HPDE6-E6E7 (cell line): Measurements from ENCODE around the gene TMEM154.

Source experiments
- DNase-seq: peaks from one replicate; pipeline ENCODE4 v3.0.0; 2011; ENCODE audit warnings: missing footprints; ENCODE audit errors: extremely low spot score

TMEM154 gene, protein sequence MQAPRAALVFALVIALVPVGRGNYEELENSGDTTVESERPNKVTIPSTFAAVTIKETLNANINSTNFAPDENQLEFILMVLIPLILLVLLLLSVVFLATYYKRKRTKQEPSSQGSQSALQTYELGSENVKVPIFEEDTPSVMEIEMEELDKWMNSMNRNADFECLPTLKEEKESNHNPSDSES

GRCh38 chr4:152679414-152680281 is at the start of gene TMEM154:
TSS of gene TMEM154 (minus strand) at chr4:152679997. CDS start at chr4:152679933, 64 bp downstream.
- peak; percentile 77 for DNase-seq

- peak; percentile 46 for DNase-seq
Observed at GRCh38 chr4:152729466-152729865, 49.7 kb upstream of the TMEM154 start.

DNA sequence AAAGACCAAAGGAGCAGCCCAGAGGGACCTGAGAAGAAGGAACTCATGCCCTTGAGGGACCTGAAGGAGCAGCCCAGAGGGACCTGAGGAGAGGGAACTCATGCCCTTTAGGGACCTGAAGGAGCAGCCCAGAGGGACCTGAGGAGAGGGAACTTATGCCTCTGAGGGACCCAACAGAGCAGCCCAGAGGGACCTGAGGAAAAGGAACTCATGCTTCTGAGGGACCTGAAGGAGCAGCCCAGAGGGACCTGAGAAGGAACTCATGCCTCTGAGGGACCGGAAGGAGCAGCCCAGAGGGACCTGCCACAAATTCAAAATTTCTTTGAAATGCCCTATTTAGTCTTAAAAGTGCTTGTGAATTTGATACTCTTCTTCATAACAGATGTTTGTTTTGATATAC is 48.5 kb upstream of the TMEM154 start:
- no peak for DNase-seq

DNA sequence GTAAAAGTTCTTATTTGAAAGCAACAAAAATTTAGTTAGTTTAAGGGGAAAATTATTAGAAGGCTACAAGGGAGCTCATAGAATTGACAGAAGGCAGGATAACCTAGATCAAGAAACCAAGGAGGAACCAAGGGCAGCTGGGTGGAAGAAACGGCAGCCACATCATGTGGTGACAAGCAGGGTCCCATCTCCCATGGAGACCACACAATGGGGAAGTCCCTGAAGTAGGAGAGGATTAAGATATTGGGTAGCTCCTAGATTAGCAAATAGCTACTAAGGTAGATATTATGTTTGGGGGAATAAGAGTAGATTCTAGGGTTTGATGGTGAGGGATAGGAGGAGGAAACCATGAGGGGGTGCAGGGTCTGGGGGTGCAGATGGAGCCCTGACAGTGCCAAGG is 48.0 kb upstream of the TMEM154 start:
- no peak for DNase-seq

- DNase-seq: no peak
Observed at GRCh38 chr4:152724494-152724893, 44.7 kb upstream of the TMEM154 start.

GRCh38 chr4:152723236-152723635 is 43.4 kb upstream of the TMEM154 start:
- no peak for DNase-seq

- DNase-seq: no peak
Observed at GRCh38 chr4:152719801-152720556, 40.2 kb upstream of the TMEM154 start.

DNA sequence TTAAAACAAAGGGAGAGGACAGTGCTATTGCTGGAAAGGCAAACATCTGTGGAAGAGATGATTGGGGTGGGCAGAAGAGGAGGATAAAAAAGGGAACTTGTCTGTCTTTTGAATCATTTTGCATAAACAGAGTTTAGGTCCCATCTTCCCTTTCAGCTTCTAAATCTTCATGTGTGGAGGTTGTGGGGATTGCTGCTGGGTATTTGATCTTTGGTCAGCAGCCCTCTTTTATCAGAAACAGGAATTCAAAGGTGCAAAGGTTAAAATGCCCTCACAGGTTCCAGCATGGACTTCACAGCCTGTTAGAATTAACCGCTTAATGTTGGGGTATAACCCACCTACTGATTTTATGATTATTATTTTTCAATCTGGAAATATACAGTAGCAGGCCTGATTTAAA is 39.5 kb upstream of the TMEM154 start:
- no peak for DNase-seq

- no peak for DNase-seq
Observed at GRCh38 chr4:152715076-152715475, 35.3 kb upstream of the TMEM154 start.

- DNase-seq: no peak
Observed at GRCh38 chr4:152713951-152714705, 34.3 kb upstream of the TMEM154 start.

DNA sequence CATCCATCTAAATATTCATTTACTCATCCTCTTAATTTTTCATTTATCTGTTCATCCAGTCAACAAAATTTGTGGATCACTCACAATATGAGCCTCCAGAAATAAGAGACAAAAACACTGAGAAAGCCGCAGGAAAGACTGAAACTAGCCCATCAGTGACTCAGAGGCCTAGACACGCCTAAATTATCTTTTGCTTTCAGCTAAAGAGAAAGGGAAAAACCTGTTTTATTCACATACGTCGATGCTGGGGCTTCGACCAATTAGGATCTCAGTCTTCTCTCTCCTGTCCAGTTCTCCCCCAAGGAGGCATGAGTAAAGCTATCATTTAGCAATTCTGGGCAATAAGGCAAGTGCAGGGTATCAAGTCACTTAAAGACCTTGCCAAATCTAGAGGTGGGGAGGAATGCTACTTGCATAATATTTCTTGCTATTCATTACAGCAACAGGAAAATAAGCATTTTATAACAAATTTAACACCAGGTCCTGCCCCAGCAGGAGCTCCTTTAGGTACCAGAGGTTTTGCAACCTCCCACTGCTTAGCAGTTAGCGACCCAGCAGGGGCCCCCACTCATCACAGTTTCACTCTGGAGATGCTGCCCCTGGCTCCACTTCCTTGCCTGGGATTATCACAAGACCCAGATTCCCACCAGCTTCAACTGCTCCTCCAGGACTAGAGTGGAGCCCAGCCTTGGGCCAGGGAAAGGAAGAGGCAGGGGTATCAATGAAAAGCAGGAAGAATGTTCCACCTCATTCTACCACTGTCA is 30.1 kb upstream of the TMEM154 start:
- DNase-seq: peak; percentile 94

- DNase-seq: no peak
Observed at GRCh38 chr4:152708796-152709195, 29.0 kb upstream of the TMEM154 start.

DNA sequence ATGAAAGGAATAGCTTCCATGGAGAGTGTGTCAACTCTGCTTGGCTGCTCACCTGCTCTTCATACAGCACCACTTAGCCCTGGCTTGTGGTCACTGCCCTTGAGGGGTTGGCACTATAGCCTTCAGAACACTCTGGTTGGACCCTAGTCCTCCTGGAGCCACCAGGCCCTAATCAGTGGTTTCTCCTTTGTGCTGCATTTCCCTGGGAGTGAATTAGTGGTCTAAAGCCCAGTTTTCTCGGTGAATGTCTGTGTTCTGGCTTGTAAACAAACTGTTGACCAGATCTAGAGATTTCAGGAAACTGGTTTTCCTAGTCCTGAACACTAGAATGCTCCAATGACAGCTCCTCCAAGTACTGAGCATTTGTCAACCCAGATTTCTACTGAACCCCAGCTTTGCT is 28.6 kb upstream of the TMEM154 start:
- no peak for DNase-seq

GRCh38 chr4:152707632-152708031 is 27.8 kb upstream of the TMEM154 start:
- DNase-seq: no peak

GRCh38 chr4:152705903-152706302 is 26.1 kb upstream of the TMEM154 start:
- DNase-seq: no peak

DNA sequence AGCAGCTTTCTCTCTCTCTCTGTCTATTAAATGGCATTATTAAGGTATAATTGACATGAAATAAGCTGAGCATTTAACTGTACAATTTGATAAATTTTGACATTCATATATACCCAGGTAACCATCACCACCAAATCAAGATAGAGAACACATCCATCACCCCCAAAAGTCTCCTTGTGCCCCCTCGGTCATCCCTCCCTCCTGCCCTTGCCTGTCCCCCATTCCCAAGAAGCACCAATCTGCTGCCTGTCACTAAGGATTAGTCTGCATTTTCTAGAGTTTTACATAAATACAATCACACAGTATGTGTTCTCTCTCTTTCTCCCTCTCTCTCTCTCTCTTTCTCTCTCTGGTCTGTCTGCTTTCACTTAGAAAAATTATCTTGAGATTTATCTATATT is 25.0 kb upstream of the TMEM154 start:
- DNase-seq: no peak

DNA sequence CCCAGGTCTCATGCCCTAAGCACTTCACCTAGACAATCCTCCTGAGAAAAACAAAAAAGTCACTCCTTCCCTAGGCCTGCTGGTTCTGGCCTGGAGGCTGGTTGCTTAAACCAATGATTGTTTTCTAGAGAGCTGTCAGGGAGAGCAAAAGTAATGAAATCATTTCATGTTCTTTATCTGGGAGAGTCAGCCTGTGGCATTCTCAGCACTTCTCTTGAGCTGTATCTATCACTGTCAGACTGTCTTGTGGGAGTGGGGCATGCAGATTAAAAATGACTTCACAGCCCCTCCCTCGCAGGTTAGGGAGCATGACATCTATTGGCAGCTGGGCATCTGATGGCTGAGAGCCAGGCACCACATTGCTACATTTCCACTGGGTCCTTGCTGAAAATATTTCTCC is 20.4 kb upstream of the TMEM154 start:
- DNase-seq: no peak

- DNase-seq: no peak
Observed at GRCh38 chr4:152699313-152699712, 19.5 kb upstream of the TMEM154 start.

DNA sequence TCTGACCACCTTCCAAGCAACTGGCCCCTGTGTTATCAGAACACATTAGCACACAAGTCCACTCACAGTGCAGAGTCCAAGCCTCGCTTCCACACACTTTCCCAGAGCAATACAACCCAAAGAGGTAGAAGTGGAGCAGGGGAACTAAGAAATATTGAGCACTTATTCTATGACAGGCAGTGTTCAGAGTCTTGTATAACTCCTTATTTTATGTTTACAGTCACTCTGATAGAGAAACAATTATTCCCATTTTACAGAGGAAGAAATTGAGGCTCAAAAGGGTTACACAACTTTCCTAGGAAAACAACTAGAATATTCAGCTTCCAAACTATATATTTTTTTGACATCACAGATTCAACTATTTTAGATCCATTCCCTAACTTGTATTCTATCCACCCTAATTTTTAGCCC is 18.3 kb upstream of the TMEM154 start:
- DNase-seq: no peak

DNA sequence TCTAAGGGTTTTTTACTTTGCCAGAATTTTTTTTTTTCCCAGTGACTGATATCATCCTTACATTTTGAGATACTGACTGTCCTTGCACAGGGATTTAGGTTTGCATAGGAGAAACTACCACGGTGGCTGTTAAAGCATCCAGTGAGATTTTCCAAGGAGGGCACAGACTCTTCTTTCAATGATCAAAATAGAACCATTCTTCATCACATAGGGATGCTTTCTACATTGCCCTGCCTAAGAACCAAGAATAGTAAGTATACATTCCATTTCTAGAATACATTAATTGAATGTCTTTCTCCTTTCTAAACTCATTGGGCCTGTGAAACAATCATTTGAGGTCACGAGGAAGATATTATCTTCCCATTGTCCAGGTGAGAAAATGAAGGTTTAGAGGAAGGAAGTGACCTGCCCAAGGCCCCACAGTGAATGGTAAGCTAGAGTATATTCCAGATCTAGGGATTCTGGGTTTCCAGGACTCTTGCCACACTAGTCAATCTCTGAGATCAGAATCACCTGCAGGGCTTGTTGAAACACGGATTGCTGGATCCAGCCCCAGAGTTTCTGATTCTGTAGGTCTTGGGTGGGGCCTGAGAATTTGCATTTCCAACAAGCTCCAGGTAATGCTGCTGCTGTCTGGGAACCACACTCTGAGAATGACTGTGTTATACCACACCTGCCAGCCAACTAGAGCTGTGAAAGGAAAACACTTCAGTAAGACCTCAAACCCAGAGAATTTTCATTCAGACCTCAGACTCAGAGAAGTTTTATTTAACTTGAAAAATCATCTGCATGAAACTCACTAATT is 17.7 kb upstream of the TMEM154 start:
- no peak for DNase-seq
